ENCODE measurements around the gene SNAP91.

- TF ChIP-seq EZH2 (IDR thresholded peaks at IDR 0.05; ENCODE audit: borderline replicate concordance, insufficient read depth, low read length, poor library complexity, severe bottlenecking), result no peak
- TF ChIP-seq, protein P1, sequence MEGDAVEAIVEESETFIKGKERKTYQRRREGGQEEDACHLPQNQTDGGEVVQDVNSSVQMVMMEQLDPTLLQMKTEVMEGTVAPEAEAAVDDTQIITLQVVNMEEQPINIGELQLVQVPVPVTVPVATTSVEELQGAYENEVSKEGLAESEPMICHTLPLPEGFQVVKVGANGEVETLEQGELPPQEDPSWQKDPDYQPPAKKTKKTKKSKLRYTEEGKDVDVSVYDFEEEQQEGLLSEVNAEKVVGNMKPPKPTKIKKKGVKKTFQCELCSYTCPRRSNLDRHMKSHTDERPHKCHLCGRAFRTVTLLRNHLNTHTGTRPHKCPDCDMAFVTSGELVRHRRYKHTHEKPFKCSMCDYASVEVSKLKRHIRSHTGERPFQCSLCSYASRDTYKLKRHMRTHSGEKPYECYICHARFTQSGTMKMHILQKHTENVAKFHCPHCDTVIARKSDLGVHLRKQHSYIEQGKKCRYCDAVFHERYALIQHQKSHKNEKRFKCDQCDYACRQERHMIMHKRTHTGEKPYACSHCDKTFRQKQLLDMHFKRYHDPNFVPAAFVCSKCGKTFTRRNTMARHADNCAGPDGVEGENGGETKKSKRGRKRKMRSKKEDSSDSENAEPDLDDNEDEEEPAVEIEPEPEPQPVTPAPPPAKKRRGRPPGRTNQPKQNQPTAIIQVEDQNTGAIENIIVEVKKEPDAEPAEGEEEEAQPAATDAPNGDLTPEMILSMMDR (IDR thresholded peaks at IDR 0.05; ENCODE audit: poor library complexity, severe bottlenecking), result no peak
- TF ChIP-seq POLR2AphosphoS5 (IDR thresholded peaks at IDR 0.05), result no peak
- no peak for TF ChIP-seq TAF1 (IDR thresholded peaks at IDR 0.05; ENCODE audit: low read depth)
- no peak for TF ChIP-seq RAD21 (conservative IDR thresholded peaks at IDR 0.05)
- no peak for TF ChIP-seq EP300 (conservative IDR thresholded peaks at IDR 0.05; ENCODE audit: poor library complexity, severe bottlenecking)
These were observed 6.8 kb downstream of the SNAP91 start for GRCh38 chr6:83702077-83702476.
